Measurements from ENCODE around the gene NDUFA3.
"Not testable (repeated sequence)": the region's sequence is repeated elsewhere in the genome, so short reads cannot be mapped to it uniquely, and the experiment has no call there.

The NDUFA3 gene

DNA sequence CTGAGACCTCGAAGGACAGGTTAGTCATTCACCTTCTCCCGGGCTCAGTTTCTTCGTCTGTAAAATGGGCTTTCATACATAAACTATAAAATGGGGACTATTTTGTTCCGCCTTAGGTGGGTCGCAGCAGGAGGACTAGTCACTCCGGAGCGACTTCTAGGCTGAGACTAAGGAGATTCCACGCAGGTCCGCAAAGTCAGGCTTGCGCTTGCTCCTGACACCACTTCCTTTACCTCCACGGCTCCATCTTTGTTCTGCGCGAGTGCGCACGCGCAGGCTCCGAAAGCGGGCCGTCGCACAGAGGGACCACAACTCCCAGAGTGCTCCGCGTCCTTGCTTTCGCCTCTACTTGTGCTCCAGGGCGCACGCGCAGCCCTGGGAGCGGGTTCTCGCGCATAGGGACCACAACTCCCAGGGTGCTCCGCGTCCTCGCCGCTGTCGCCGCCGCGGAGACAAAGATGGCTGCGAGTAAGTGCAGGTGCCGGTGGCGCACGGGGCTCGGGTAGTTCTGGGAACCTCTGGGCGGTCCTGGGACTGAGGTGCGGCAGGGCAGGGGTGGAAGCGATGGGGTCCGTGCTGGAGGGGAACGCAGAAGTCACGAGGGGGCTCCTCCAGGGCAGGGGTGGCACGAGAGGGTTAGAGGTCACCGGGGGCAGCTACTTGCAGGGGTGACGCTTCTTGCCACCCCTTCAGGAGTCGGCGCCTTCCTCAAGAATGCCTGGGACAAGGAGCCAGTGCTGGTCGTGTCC lies at the start of gene NDUFA3:
NDUFA3 (plus strand) TSS at position 435 of the 749 bp plus-strand sequence; CDS start at position 459, 24 bp downstream.
- peak; percentile 85 to 98 (median 94) for DNase-seq (ENCODE audit: low read depth in 3 of 3)

DNA sequence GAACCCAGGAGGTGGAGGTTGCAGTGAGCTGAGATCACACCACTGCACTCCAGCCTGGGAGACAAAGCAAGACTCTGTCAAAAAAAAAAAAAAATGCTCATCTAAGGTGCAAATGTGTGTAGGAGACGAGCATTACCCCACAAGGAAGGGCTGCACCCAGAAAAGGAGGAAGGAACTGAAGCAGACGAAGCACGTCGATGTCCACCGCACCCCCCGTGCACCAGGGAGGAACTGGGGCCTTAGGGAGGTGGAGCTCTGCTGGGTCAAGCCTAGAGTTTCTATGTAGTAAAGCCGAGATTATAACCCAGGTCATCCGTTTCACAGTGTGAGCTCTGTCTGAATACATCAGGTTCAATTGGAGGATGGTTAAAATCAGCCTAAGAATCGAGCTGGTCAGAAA lies 40.0 kb upstream of the NDUFA3 start:
- DNase-seq (ENCODE audit: low read depth in 3 of 3): no peak

DNA sequence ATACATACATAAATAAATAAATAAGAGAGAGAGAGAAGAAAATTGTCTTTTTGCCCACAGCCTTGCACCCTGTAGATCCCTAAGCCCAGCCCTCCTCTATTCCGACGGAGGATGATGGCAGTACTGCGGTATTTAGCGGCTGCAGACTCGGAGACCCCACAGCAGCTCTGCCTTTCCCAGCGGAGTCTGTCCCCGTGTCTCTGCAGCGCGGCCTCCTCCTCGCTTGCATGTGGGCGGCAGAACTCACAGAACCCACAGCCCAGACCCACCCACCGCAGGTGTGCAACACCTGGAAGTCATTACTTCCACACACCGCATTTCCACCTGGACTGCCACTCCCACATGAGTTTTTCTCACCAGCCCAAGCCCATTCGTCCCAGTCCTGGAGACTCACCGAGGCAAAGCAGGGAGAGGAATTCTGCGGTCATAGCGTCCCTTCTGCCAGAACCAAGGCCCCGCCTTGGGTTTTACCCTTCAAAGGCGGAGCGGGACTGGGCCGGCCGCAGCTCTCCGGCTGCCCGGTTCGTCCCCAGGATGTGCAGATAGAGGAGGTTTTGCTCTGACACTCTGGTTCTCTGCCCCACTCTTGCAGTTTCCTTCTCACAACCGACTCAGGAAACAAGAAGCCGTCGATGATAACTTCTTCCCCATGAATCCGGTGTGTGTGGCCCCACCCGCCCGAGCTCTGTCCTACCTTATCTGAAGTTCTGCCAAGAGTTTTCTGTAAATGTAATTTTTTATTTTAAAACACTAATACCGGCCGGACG lies 39.1 kb upstream of the NDUFA3 start, which contains the start of gene VSTM1:
VSTM1 (minus strand) TSS at position 548 of the 767 bp plus-strand sequence; CDS start at position 428, 120 bp downstream.
- DNase-seq (ENCODE audit: low read depth in 3 of 3): no peak

DNA sequence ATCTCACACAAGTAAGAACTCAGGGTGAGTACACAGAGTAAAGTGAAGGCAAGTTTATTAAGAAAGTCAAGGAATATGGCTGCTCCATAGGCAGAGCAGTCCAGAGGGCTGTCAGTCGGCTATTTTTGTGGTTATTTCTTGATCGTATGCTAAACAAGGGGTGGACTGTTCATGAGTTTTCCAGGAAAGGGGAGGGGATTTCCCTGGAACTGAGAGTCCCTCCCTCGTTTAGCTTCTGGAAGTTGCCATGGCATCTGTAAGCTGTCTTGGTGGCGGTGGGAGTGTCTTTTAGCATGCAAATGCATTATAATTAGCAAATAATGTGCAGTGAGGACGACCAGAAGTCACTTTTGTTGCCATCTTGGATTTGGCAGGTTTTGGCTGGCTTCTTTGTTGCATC lies 33.2 kb upstream of the NDUFA3 start:
- DNase-seq (ENCODE audit: low read depth in 3 of 3): no peak

DNA sequence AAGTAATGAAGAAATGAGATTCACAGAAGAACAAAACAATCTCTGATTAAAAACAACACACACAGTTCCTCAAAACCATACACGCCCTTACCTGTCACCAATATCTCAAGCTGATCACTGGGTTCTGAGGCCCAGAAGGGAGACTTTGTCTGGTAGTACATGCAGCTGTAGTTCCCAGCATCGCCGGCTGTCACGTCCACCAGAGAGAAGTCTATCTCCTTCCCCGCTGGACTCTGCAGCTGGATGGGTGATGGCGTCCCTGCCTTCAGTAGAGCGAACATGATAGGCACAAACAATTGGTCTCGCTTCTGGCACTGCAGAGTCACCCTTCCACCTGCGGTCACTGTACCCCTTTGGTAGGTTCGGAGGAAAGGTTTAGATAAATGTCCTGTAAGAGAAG lies 28.8 kb upstream of the NDUFA3 start:
- no peak for DNase-seq (ENCODE audit: low read depth in 3 of 3)

DNA sequence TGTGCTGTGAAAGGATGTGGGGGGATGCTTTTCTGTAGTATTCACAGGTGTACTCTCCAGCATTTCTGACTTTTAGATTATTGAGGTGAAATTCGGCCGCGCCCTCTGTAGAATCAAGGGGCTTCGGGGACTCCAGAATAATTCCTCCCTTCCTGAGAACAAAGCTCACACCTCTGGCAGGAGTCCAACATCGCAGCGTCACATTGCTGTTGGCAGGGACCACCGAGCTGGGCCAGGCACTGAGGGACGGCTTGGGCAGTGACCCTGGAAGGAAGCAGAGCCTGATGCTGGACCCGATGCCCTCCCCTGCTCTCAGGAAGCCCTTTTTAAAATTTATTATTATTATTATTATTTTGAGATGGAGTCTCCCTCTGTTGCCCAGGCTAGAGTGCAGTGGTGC lies 27.8 kb upstream of the NDUFA3 start:
- DNase-seq (ENCODE audit: low read depth in 3 of 3): no peak

DNA sequence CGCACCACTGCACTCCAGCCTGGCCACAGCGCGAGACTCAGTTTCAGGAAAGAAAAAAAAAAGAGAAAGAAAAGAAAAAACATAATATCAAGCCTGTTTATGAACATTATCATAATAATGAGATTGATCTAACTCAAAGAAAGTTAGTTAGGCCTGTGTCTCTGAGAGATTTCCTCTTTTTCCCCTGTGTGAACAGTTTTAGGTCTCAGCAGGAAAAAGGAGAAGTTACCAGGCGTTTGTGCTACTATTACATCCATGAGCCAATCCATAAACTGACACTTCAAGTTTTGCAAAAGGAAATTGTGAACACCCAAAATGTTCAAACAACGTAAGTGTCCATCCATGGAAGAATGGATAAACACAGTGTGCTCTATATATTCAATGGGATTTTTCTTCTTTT lies 25.3 kb upstream of the NDUFA3 start:
- DNase-seq (ENCODE audit: low read depth in 3 of 3): no peak

DNA sequence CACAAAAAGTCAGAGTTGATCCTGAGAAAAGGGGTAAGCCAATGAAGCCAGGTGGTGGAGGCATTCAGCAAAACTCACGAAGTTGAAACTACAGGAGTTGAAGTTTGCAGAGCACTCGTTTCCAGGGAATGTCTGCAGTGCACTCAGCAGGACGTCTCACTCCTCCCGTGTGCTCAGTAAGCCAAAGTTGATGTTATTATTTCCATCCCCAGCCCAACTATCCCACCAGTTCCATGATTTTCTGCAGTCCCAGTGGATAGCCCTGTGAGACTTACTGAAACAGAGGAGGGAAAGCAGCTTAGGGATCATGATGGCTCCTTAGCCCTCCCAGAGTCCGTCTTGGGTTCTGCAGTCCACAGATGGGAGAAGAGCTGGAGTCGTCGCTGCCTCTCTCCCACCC lies 21.6 kb upstream of the NDUFA3 start, which contains the start of gene TARM1:
TARM1 (minus strand) TSS at position 334 of the 400 bp plus-strand sequence; CDS start at position 309, 25 bp downstream.
- no peak for DNase-seq (ENCODE audit: low read depth in 3 of 3)

DNA sequence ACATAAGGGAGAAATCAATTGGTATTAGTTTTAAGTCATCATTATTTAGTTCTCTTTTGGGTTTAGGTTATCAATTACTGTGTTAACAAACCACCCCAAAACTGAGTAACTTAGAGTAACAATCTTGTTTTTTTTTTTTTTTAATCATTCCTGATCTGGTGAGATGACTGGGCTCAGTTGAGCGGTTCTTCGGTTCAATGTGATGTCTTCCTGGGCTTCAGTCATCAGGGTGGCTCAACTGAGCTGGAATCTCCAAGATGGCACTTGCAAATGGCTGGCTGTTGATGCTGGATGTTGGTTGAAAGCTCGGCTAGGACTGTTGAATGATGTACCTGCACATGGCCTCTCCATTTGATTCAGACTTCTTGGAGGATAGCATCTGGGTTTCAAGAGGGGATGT lies 18.2 kb upstream of the NDUFA3 start:
- DNase-seq (ENCODE audit: low read depth in 3 of 3): no peak

DNA sequence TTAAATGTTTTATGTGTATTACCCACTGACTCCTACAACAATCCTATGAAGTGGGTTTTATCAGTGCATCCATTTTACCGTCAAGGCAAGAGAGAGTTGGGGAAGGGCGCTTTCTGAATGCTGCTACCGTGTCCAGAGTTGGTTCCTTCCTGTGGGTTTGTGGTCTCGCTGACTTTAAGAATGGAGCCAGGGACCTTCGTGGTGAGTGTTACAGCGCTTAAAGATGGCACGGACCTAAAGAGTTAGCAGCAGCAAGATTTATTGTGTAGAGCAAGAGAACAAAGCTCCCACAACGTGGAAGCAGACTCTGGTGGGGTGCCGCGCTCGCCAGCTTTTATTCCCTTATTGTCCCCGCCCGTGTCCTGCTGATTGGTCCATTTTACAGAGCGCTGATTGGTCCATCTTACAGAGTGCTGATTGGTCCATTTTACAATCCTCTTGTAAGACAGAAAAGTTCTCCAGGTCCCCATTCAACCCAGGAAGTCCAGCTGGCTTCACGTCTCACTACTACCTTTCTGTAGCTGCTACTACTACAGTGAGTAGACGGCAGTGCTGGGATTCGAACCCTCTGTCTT lies 8.1 kb upstream of the NDUFA3 start:
- DNase-seq (ENCODE audit: low read depth in 3 of 3): no peak

DNA sequence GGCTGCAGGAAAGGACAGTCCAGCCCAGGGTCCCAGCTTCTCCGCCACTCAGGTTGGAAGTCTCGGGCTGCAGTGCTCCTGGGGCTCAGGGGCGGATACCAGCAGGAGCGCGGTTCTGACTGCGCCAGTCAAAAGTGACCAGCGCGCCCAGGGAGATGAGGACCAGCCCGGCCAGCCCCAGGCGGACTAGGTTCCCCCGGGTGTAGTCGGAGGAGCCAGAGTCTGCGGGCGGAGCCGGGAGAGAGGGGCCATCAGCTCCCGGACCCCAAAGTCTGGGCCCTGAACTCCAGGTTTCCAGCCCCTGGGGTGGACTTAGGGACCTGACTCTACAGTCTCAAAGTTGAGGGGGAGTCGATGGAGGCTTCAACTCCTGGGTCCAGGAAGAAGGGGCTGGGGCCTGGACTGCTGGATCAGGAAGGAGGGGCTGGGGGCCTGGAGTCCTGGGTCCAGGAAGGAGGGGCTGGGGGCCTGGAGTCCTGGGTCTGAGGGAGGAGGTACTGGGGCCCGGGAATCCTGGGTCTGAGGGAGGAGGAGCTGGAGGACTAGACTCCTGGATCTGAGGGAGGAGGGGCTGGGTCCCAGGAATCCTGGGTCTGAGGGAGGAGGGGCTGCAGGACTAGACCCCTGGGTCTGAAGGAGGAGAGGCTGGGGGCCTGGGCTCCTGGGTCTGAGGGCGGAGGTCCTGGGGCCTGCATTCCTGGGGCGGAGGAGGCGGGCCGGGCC lies 7.4 kb upstream of the NDUFA3 start:
- DNase-seq (ENCODE audit: low read depth in 3 of 3): no peak

DNA sequence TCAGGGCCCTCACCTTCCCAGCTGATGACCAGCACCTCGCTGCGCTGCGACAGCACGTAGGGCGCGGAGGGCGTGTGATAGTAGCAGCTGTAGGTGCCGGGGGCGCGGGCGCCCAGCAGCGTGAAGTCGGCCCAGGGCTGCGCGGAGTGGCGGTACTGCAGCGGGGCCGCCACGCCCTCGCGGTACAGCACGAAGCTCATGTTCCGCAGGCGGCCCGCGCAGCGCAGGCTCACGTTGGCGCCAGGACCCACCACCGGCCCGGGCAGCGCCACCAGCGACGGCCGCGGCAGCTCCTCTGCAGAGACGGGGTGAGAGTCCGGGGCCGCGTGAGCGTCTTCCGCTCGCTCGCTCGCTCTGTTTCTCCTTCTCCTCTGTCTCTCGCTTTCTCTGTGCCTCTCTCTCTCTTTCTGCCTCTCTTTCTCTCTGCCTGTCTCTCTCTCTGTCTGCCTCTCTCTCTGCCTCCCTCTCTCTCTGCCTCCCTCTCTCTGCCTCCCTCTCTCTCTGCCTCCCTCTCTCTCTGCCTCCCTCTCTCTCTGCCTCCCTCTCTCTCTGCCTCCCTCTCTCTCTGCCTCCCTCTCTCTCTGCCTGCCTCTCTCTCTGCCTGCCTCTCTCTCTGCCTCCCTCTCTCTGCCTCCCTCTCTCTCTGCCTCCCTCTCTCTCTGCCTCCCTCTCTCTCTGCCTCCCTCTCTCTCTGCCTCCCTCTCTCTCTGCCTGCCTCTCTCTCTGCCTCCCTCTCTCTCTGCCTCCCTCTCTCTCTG lies 6.6 kb upstream of the NDUFA3 start:
- peak in 1 of 3 experiments; percentile 31 for DNase-seq (ENCODE audit: low read depth in 3 of 3)

DNA sequence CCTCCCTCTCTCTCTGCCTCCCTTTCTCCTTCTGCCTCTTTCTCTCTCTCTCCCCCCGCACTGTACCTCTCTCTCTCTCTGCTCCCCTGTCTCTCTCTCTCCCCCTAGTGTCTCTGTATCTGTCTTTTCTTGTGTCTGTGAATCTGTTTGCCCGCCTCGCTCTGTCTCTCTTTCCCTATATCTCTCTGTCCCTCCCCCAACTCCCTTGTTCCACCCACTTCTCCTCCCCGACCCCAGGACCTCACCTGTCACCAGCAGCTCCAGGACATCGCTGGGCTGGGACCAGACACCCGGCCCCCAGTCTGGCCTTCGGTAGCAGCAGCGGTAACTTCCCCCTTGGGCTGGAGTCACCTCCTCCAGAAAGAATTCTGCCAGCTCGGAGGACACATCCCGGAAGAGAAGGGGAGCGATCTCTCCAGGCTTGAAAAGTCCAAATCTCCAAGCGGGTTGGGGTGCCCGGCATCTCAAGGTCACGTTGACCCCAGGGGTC lies 6.0 kb upstream of the NDUFA3 start:
- DNase-seq (ENCODE audit: low read depth in 3 of 3): no peak

DNA sequence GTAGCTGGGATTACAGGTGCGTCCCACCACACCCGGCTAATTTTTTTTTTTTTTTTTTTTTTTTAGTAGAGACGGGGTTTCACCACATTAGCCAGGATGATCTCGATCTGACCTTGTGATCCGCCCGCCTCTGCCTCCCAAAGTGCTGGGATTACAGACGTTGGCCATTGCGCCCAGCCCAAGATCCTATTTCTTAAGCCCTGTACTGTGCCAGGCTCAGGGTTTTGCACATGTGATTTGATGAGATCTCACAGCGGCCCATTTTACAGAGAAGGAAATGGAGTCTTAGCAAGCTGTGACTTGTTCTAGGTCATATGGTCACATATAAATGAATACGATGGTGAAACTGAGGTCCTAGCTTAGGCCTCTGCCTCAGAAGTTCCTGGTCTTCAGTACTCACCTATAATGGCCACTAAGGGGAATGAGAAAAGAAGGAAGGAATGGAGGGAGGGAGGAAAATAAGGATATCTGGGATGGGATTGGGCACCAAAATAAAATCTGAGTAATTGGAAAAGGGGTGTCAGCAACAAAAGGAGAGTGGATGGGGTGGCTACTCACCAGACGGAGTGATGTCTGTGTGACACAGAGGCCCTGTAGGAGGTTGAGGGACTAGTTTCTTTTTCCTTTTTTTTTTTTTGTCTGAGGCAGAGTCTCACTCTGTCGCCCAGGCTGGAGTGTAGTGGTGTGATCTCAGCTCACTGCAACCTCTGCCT lies 3.3 kb upstream of the NDUFA3 start:
- no peak for DNase-seq (ENCODE audit: low read depth in 3 of 3)

DNA sequence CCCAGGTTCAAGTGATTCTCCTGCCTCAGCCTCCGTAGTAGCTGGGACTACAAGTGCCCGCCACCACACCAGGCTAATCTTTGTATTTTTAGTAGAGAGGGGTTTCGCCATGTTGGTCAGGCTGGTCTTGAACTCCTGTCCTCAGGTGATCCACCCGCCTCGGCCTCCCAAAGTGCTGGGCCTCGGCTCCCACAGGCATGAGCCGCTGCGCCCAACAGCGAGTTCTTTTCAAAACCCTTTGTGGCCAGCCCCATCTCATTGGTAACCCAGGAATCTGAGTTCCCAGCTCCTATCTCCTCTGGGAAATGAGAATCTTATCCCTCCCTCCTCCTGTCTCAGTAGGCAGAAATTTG lies 2.8 kb upstream of the NDUFA3 start:
- DNase-seq (ENCODE audit: low read depth in 3 of 3): not testable (repeated sequence)

DNA sequence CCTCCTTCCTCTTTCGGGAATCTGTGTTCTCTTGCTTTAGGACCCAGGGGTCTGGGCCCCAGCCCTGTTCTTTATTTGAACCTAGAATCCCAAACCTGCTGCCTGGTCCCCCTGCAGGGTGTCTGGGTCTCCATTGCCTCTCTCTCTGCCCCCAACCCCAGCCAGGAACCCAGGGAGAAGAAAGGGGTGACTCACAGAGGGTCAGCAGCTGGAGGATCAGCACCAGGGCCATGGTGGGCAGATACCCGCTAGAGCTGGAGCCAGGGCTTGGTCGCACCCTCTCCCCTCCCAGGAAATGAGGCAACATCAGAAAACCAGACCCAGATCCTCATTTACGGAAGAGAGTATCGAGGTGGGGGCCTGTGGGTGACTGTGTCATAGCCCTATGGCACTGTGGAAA lies 2.1 kb upstream of the NDUFA3 start, which contains the start of gene OSCAR:
OSCAR (minus strand) TSS at position 243 of the 400 bp plus-strand sequence; CDS start at position 232, 11 bp downstream.
- DNase-seq (ENCODE audit: low read depth in 3 of 3): no peak

DNA sequence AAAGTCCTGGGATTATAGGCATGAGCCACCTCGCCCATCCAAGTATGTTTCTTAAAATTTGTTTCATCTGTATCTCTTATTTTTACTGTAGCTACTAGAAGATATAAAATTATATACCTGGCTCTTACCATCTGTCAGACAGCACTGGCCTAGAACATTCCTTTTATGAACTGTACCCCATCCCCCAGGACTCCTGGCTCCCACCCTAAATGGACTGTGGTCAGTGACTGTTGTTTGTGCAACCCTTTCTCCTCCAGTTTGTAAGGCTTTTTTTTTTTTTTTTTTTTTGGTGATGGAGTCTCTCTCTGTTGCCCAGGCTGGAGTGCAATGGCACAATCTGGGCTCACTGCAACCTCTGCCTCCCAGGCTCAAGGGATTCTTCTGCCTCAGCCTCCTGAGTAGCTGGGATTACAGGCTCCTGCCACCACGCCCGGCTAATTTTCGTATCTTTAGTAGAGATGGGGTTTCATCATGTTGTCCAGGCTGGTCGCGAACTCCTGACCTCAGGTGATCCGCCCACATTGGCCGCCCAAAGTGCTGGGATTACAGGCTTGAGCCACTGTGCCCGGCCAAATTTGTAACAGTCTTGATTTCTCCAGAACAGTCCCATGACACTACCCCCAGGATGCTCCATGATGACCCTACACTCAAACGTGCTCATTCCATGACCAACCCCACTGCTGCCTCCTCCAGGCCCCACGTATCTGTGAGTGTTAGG lies 2.5 kb downstream of the NDUFA3 start:
- no peak for DNase-seq (ENCODE audit: low read depth in 3 of 3)

DNA sequence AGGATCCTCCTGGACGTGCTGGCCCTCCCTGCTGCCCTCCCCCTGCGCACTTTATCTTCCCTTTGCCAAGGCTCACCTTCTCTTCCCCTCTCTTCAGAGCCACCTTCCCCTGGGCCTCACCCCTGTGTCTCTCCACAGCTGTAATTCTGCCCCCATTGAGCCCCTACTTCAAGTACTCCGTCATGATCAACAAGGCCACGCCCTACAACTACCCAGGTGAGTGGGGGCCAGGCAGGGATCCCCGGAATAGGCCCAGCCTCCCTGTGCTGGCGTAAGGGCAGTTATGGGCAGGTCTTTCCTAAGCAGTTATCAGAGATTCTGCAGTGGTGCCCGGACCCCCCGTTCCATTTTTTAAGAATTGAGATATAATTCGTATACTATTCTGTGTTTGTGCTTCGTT lies 3.1 kb downstream of the NDUFA3 start:
- DNase-seq (ENCODE audit: low read depth in 3 of 3): no peak

DNA sequence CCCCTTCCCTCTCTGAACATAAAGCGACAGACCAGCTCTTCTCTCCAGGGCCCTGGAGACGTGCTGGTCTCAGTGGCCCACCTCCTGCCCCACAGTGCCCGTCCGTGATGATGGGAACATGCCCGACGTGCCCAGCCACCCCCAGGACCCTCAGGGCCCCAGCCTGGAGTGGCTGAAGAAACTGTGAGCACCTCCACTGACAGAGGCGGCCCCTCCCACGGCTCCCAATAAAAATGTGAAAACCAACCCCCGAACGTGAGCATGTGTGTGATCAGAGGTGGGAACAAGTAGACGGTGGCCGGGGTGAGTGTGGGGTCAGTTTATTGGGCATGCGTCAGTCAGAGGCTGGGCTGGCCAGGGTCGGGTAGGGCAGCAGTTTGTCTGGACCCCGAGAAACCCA lies 4.1 kb downstream of the NDUFA3 start:
- no peak for DNase-seq (ENCODE audit: low read depth in 3 of 3)

Data from stimulated activated CD4-positive, alpha-beta T cell treated with anti-CD3 and anti-CD28 coated beads, TNF-alpha, amount 100 ng/mL, for 4 hours (primary cell).